HG02938 (cell line): ENCODE measurements around the gene FAM219B.
"Not testable (repeated sequence)": the region's sequence is repeated elsewhere in the genome, so short reads cannot be mapped to it uniquely, and the experiment has no call there.

Source experiments
- ATAC-seq: cut with Tn5 transposase; IDR thresholded peaks from one replicate; pipeline ENCODE4 v1.9.1; 2021; ENCODE audit warnings: mild to moderate bottlenecking, moderate library complexity; ENCODE audit not compliant: unreplicated experiment

Gene FAM219B

GRCh38 chr15:74904190-74904805 is 2.4 kb downstream of the FAM219B start:
- no peak for ATAC-seq

- ATAC-seq = no peak
Measured at GRCh38 chr15:74903676-74904075, 3.0 kb downstream of the FAM219B start.

GRCh38 chr15:74902295-74903075 is 4.2 kb downstream of the FAM219B start:
- ATAC-seq = no peak

GRCh38 chr15:74901612-74902063 is 5.0 kb downstream of the FAM219B start:
- ATAC-seq = no peak

GRCh38 chr15:74897300-74897701 is 9.3 kb downstream of the FAM219B start:
- no peak for ATAC-seq

- no peak for ATAC-seq
Measured at GRCh38 chr15:74896316-74896715, 10.3 kb downstream of the FAM219B start.

- no peak for ATAC-seq
Measured at GRCh38 chr15:74895830-74896229, 10.8 kb downstream of the FAM219B start.

- ATAC-seq = not testable (repeated sequence)
Measured at GRCh38 chr15:74894383-74894782, 12.3 kb downstream of the FAM219B start.

- no peak for ATAC-seq
Measured at GRCh38 chr15:74893627-74894026, 13.0 kb downstream of the FAM219B start.

- no peak for ATAC-seq
Measured at GRCh38 chr15:74892931-74893330, 13.7 kb downstream of the FAM219B start.

GRCh38 chr15:74892313-74892712 is 14.3 kb downstream of the FAM219B start:
- no peak for ATAC-seq

- ATAC-seq = no peak
Measured at GRCh38 chr15:74891469-74891868, 15.2 kb downstream of the FAM219B start.

- ATAC-seq = no peak
Measured at GRCh38 chr15:74890665-74890960, 16.0 kb downstream of the FAM219B start.

GRCh38 chr15:74889883-74890664 is 16.6 kb downstream of the FAM219B start, which contains the start of gene MPI:
MPI (plus strand) TSS chr15:74890042; CDS start chr15:74890074, 32 bp downstream.
- ATAC-seq = peak; percentile 86

GRCh38 chr15:74889390-74889882 is 17.2 kb downstream of the FAM219B start:
- no peak for ATAC-seq

- ATAC-seq = no peak
Measured at GRCh38 chr15:74888716-74889115, 17.9 kb downstream of the FAM219B start.

- not testable (repeated sequence) for ATAC-seq
Measured at GRCh38 chr15:74887537-74888193, 19.0 kb downstream of the FAM219B start.

- no peak for ATAC-seq
Measured at GRCh38 chr15:74885461-74885860, 21.2 kb downstream of the FAM219B start.

- no peak for ATAC-seq
Measured at GRCh38 chr15:74884428-74885223, 22.0 kb downstream of the FAM219B start.

GRCh38 chr15:74882528-74882927 is 24.1 kb downstream of the FAM219B start:
- no peak for ATAC-seq
